K562 (cell line): ENCODE measurements around the gene ZNF277. TPM values are rescaled to one million over a fixed set of nuclear protein-coding genes. Genes with fewer than 3 reads are reported as not detected.

Experiments used
- ATAC-seq: fragments of 200-7000 bp; cut with Tn5 transposase; 3 replicates; pipeline ENCODE4 v1.9.1; 2020; ENCODE audit warnings: moderate library complexity
- BruUV-seq: library from RNA; stranded (reverse); fragments of 400-500 nt; replicated peaks from 2 replicates; lab custom pipeline; 2021; lab: Mats Ljungman, UMichigan
- CTCF ChIA-PET: fragments of 300-600 bp; formaldehyde crosslinking; extraction: SDS; loops from one replicate; lab custom pipeline; 2021; ENCODE audit warnings: low intra/inter-chr PET ratio; lab: Yijun Ruan, JAX
- POLR2A ChIA-PET: fragments of 300-600, 350-650 bp; sonication (Branson Sonifier 250); formaldehyde crosslinking; extraction: SDS; loops from one replicate; lab custom pipeline; 2021; ENCODE audit warnings: antibody characterized with exemption, inconsistent platforms; lab: Yijun Ruan, JAX
- DNase-seq, 4 experiments: peaks; one replicate each; pipeline versions ENCODE4 v3.0.0 to v3.0.0-alpha.2; 2011 to 2018; ENCODE audit warnings: low spot score in 3 of 4, mixed read lengths in 3 of 4; ENCODE audit errors: extremely low read depth in 1 of 4
- FAIRE-seq: peaks from 2 replicates; lab custom pipeline; 2011; peaks lifted over from hg19 to GRCh38; lab: Jason Lieb, UNC
- H2AFZ ChIP-seq: 2 replicates; pipeline ENCODE4 v1.6.0; 2011; ENCODE audit warnings: low read depth, low read length, control low read depth, inconsistent platforms
- H3K27ac ChIP-seq: fragments of 200-600 bp; 3 replicates; pipeline ENCODE4 v1.8.0; 2011; ENCODE audit warnings: low read depth, mild to moderate bottlenecking, control low read depth, inconsistent platforms, low read length, moderate library complexity, mixed read lengths; ENCODE audit errors: extremely low read depth
- H3K27me3 ChIP-seq, 2 experiments: fragments of 300-600 bp in 1 of 2; 2 replicates in 1 of 2; 3 replicates in 1 of 2; pipeline versions ENCODE4 v1.6.0 to v1.8.0; 2011; ENCODE audit warnings: inconsistent platforms in 2 of 2, low read length in 2 of 2, mild to moderate bottlenecking in 1 of 2, mixed read lengths in 1 of 2, moderate library complexity in 1 of 2; ENCODE audit not compliant: control insufficient read depth in 2 of 2, insufficient read depth in 2 of 2
- H3K36me3 ChIP-seq: fragments of 300-600 bp; 3 replicates; pipeline ENCODE4 v1.8.0; 2011; ENCODE audit warnings: mild to moderate bottlenecking, low read length, inconsistent platforms; ENCODE audit not compliant: control insufficient read depth, insufficient read depth
- H3K4me1 ChIP-seq, 2 experiments: fragments of 200-600 bp in 1 of 2; replicated peaks in 1 of 2; 2 replicates in 1 of 2; 3 replicates in 1 of 2; pipeline versions ENCODE4 v1.5.1 to v1.8.0; 2011; ENCODE audit warnings: inconsistent platforms in 2 of 2, low read length in 2 of 2, mild to moderate bottlenecking in 1 of 2, mixed read lengths in 1 of 2, moderate library complexity in 1 of 2; ENCODE audit not compliant: control insufficient read depth in 2 of 2, insufficient read depth in 2 of 2
- H3K4me2 ChIP-seq: 2 replicates; pipeline ENCODE4 v1.6.1; 2011; ENCODE audit warnings: low read length, control low read depth, inconsistent platforms, mixed read lengths; ENCODE audit not compliant: insufficient read depth
- H3K4me3 ChIP-seq: fragments of 200-600 bp; sonication (generic), shearing (Covaris generic); 2 replicates; pipeline ENCODE4 v1.5.1; 2016; ENCODE audit warnings: control low read depth, inconsistent platforms
- H3K79me2 ChIP-seq: fragments of 200-600 bp; 3 replicates; pipeline ENCODE4 v1.8.0; 2011; ENCODE audit warnings: low read length, inconsistent platforms; ENCODE audit not compliant: control insufficient read depth, insufficient read depth
- H3K9ac ChIP-seq, 2 experiments: 2 replicates each; pipeline versions ENCODE4 v1.6.0 to v1.6.1; 2011; ENCODE audit warnings: low read depth in 2 of 2, low read length in 2 of 2, control low read depth in 1 of 2, inconsistent platforms in 1 of 2, mild to moderate bottlenecking in 1 of 2, mixed read lengths in 1 of 2; ENCODE audit not compliant: insufficient read depth in 1 of 2
- H3K9me1 ChIP-seq: one replicate; pipeline ENCODE4 v1.6.0; 2011; ENCODE audit warnings: inconsistent platforms, mild to moderate bottlenecking, low read length, moderate library complexity; ENCODE audit not compliant: control insufficient read depth, insufficient read depth
- H3K9me3 ChIP-seq: replicated peaks from 2 replicates; pipeline ENCODE4 v1.5.1; 2011; ENCODE audit warnings: low read depth, low read length, inconsistent platforms; ENCODE audit not compliant: control insufficient read depth, insufficient read depth
- H4K20me1 ChIP-seq: replicated peaks from 2 replicates; pipeline ENCODE4 v1.6.1; 2011; ENCODE audit warnings: low read length, inconsistent platforms, mixed read lengths; ENCODE audit not compliant: control insufficient read depth, insufficient read depth
- DDX20 ChIP-seq: fragments of 450-650 bp; IDR thresholded peaks from 2 replicates; pipeline ENCODE4 v1.6.1; 2016; ENCODE audit warnings: missing genetic modification characterization, low read depth, mild to moderate bottlenecking, missing compliant biosample characterization, moderate library complexity
- GABPB1 ChIP-seq: sonication (generic); formaldehyde crosslinking; IDR thresholded peaks from 2 replicates; pipeline ENCODE4 v1.8.0; 2022; ENCODE audit warnings: mild to moderate bottlenecking, missing genetic modification reagents
- GATA2 ChIP-seq: sonication (generic); formaldehyde crosslinking; IDR thresholded peaks from 2 replicates; pipeline ENCODE4 v1.4.0; 2020; ENCODE audit warnings: mild to moderate bottlenecking, missing genetic modification reagents
- HMG20A ChIP-seq: fragments of 450-650 bp; formaldehyde crosslinking; conservative IDR thresholded peaks from 2 replicates; pipeline ENCODE4 v1.4.0; 2020; ENCODE audit warnings: mild to moderate bottlenecking, mixed read lengths
- KDM1A ChIP-seq, 2 experiments: fragments of 450-650 bp; IDR thresholded peaks; 2 replicates each; pipeline ENCODE4 v1.6.1; 2016; ENCODE audit warnings: mild to moderate bottlenecking in 2 of 2
- MEIS2 ChIP-seq: fragments of 450-650 bp; IDR thresholded peaks from 2 replicates; pipeline ENCODE4 v1.6.1; 2014; ENCODE audit warnings: mild to moderate bottlenecking; ENCODE audit not compliant: partially characterized antibody
- MYNN ChIP-seq, 2 experiments: sonication (generic); formaldehyde crosslinking in 1 of 2; IDR thresholded peaks; 2 replicates each; pipeline versions ENCODE4 v1.5.0 to v1.6.1; 2016 to 2020; ENCODE audit warnings: antibody characterized with exemption in 1 of 2, missing genetic modification reagents in 1 of 2
- NR3C1 ChIP-seq: sonication (generic); formaldehyde crosslinking; IDR thresholded peaks from 2 replicates; pipeline ENCODE4 v1.8.1; 2022; ENCODE audit warnings: missing genetic modification reagents
- SAFB ChIP-seq: fragments of 200-400 bp; formaldehyde crosslinking; IDR thresholded peaks from 2 replicates; pipeline ENCODE4 v1.6.1; 2017; ENCODE audit warnings: low read depth, low read length, borderline replicate concordance
- SMC3 ChIP-seq: conservative IDR thresholded peaks from 2 replicates; pipeline ENCODE4 v1.6.1; 2011; ENCODE audit warnings: low read depth, low read length, improper control_type of control experiment; ENCODE audit not compliant: insufficient read depth
- SNAPC5 ChIP-seq: fragments of 250-450 bp; sonication (Bioruptor Pico); IDR thresholded peaks from 2 replicates; pipeline ENCODE4 v1.8.0; 2021; ENCODE audit warnings: moderate library complexity, mild to moderate bottlenecking, inconsistent platforms
- XRCC3 ChIP-seq: fragments of 450-650 bp; IDR thresholded peaks from 2 replicates; pipeline ENCODE4 v1.6.1; 2017; ENCODE audit warnings: mild to moderate bottlenecking, moderate library complexity
- ZBTB33 ChIP-seq: sonication (generic); formaldehyde crosslinking; IDR thresholded peaks from 2 replicates; pipeline ENCODE4 v1.8.1; 2023; ENCODE audit warnings: mild to moderate bottlenecking, missing genetic modification reagents
- ZBTB9 ChIP-seq: fragments of 450-650 bp; formaldehyde crosslinking; IDR thresholded peaks from 2 replicates; pipeline ENCODE4 v1.4.0; 2020; ENCODE audit warnings: mild to moderate bottlenecking, moderate library complexity
- ZNF133 ChIP-seq: fragments of 250-450 bp; sonication (Bioruptor Pico); IDR thresholded peaks from 2 replicates; pipeline ENCODE4 v1.4.0; 2020; ENCODE audit warnings: mild to moderate bottlenecking
- ZNF277 ChIP-seq: fragments of 250-450 bp; sonication (Bioruptor Pico); IDR thresholded peaks from 2 replicates; pipeline ENCODE4 v1.8.0; 2022; ENCODE audit warnings: inconsistent platforms, mild to moderate bottlenecking, moderate library complexity, borderline replicate concordance
- ZNF764 ChIP-seq: fragments of 250-450 bp; sonication (Bioruptor Pico); IDR thresholded peaks from 2 replicates; pipeline ENCODE4 v1.4.0; 2020; ENCODE audit warnings: low read depth, mild to moderate bottlenecking, moderate library complexity
- WGBS: fragments of 100-300 bp; shearing (Covaris generic); methylation state at CpG from one replicate; pipeline ENCODE4 v1.1.6; 2016; ENCODE audit warnings: low coverage, mixed read lengths; ENCODE audit not compliant: insufficient coverage; ENCODE audit errors: missing lambda C conversion rate; 5-methylcytosine and 5-hydroxymethylcytosine counted together
- in situ Hi-C: fragments of 300-500 bp; cut with MboI; formaldehyde crosslinking; loops from 4 replicates; pipeline ENCODE4 v1.15.0; 2018; ENCODE audit warnings: inconsistent platforms, mixed read lengths
- intact Hi-C: fragments of 100-400 bp; cut with micrococcal nuclease; formaldehyde crosslinking; loops from 2 replicates; pipeline ENCODE4 v1.14.2; 2022
- polyA plus RNA-seq, 8 experiments: library from polyadenylated mRNA; depleted of rRNA in 4 of 8; stranded (reverse) in 5 of 8; unstranded in 3 of 8; fragments of >200 nt; fragmentation: Nextera tagmentation in 2 of 8; fragmentation: Illumina TruSeq in 1 of 8; extraction: Ambion mirVana in 2 of 8; extraction: Trizol in 1 of 8; gene quantifications; 2 replicates each; pipeline versions ENCODE4 v1.2.1 to v1.2.3, GENCODE V29; 2011 to 2014; ENCODE audit warnings: inconsistent platforms in 1 of 8, missing spikeins in 1 of 8
- total RNA-seq, 7 experiments: library from RNA; depleted of rRNA in 6 of 7; stranded (reverse); fragments of >200 nt in 6 of 7; fragmentation: Illumina TruSeq in 2 of 7; extraction: Trizol in 2 of 7; gene quantifications; 2 replicates each; pipeline versions ENCODE4 v1.2.1 to v1.2.3, GENCODE V29; 2011 to 2021; ENCODE audit warnings: low replicate concordance in 1 of 7

ZNF277 gene
- total and polyA plus RNA-seq, 9 of the 15 experiments (the other 6 are each of a cell fraction or from before 2014, with no cell fraction given), result 18.8 to 33.5 (median 27.7) TPM

GRCh38 chr7:112262855-112263487 is 56.5 kb downstream of the ZNF277 start:
- no peaks in the 10 kb centered on the region for H3K79me2 ChIP-seq
- H4K20me1 ChIP-seq, result peaks cover 6% of the 10 kb centered on the region; the same call in 1 of the 2 replicates
- 24% methylated on average over 2 of the region's 2 CpGs for WGBS
- ChIA-PET CTCF (no interaction called here), POLR2A (no interaction called here)
- DNase-seq (no peak), FAIRE-seq (no peak), ATAC-seq (no peak)
- intact Hi-C loops (no loop called here), in situ Hi-C loops (no loop called here)
- H3K4me2 ChIP-seq, result no peak overlapping the region
- no peaks in the 10 kb centered on the region for H3K9me3 ChIP-seq
- no peak overlapping the region for H3K9ac ChIP-seq
- no peaks in the 10 kb centered on the region for H3K27me3 ChIP-seq
- no TSS peak for BruUV-seq
- no peaks in the 10 kb centered on the region for H3K36me3 ChIP-seq
- H3K4me1 ChIP-seq, result no peaks in the 10 kb centered on the region; a peak in 1 of 5 replicates
- no peaks in the 10 kb centered on the region for H3K9me1 ChIP-seq
- no peak overlapping the region for H3K4me3 ChIP-seq
- no peak overlapping the region for H2AFZ ChIP-seq
- H3K27ac ChIP-seq, result no peak overlapping the region
- TF ChIP-seq KDM1A (IDR thresholded peaks at IDR 0.05), result no peak
- no peak for TF ChIP-seq GABPB1 (CRISPR knock-in tag)
- TF ChIP-seq MEIS2, result no peak
- no peak for TF ChIP-seq ZBTB33 (CRISPR knock-in tag)
- no peak for TF ChIP-seq ZNF764 (CRISPR knock-in tag)
- TF ChIP-seq SNAPC5 (CRISPR knock-in tag), result no peak
- TF ChIP-seq SAFB, result 0 out of 2 replicates have a peak, but pooled peaks have one; percentile 16
- no peak for TF ChIP-seq NR3C1
- no peak for TF ChIP-seq GATA2 (CRISPR knock-in tag)
- no peak for TF ChIP-seq HMG20A
- TF ChIP-seq ZBTB9, result no peak
- peak; percentile 72 for TF ChIP-seq ZNF277 (CRISPR knock-in tag)
- TF ChIP-seq SMC3, result no peak
- no peak for TF ChIP-seq MYNN (IDR thresholded peaks at IDR 0.05)
- TF ChIP-seq MYNN (CRISPR knock-in tag; IDR thresholded peaks at IDR 0.05), result no peak
- no peak for TF ChIP-seq DDX20 (tag)
- no peak for TF ChIP-seq ZNF133 (CRISPR knock-in tag)
- TF ChIP-seq XRCC3, result no peak
